ENCODE results near the gene CPNE6.

DNA sequence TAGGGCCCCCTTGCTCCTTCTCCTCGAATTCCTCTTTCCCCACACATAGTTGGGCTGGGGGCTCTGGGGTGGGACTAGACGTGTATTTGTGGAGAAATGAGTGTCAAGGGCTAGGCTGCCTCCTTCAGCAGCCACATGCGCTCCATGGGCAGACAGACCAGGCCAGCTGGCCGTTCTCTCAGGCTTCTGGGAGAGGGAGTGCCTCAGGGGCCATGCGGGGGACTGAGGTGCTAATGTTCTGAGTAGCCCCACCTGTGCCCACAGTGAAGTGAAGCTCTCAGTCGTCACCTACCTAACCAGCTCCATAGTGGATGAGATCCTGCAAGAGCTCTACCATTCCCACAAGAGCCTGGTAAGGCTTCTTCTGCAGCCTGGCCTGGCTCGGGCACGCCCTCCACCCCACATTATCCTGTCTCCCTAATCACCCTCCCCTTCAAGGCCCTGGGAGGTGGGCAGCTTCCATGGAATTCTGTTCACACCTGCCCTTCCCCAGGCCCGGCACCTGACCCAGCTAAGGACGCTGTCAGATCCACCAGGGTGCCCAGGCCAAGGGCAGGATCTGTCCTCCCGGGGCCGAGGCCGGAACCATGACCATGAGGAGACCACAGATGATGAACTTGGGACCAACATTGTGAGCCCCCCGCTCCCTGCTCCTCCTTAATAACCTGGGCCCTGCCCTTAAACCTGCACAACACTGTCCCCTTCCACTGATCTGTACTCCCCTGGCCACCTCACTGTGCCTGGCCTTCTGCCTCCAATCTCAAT lies 9.0 kb upstream of the CPNE6 start:
- TF ChIP-seq OSR1 (CRISPR knock-in tag; IDR thresholded peaks at IDR 0.05), result no peak
- no peak for TF ChIP-seq ARNTL (CRISPR knock-in tag; IDR thresholded peaks at IDR 0.05; ENCODE audit: borderline replicate concordance, low read depth)
- TF ChIP-seq TSHZ2 (CRISPR knock-in tag; IDR thresholded peaks at IDR 0.05), result no peak
- no peak for TF ChIP-seq ZFP30 (CRISPR knock-in tag; IDR thresholded peaks at IDR 0.05)
- TF ChIP-seq BACH2 (CRISPR knock-in tag; IDR thresholded peaks at IDR 0.05; ENCODE audit: borderline replicate concordance), result no peak
- TF ChIP-seq PATZ1 (CRISPR knock-in tag; IDR thresholded peaks at IDR 0.05; ENCODE audit: borderline replicate concordance), result no peak
- no peak for TF ChIP-seq ZFP3 (CRISPR knock-in tag; IDR thresholded peaks at IDR 0.05)
- TF ChIP-seq, protein P1, sequence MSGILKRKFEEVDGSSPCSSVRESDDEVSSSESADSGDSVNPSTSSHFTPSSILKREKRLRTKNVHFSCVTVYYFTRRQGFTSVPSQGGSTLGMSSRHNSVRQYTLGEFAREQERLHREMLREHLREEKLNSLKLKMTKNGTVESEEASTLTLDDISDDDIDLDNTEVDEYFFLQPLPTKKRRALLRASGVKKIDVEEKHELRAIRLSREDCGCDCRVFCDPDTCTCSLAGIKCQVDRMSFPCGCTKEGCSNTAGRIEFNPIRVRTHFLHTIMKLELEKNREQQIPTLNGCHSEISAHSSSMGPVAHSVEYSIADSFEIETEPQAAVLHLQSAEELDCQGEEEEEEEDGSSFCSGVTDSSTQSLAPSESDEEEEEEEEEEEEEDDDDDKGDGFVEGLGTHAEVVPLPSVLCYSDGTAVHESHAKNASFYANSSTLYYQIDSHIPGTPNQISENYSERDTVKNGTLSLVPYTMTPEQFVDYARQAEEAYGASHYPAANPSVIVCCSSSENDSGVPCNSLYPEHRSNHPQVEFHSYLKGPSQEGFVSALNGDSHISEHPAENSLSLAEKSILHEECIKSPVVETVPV (CRISPR knock-in tag; IDR thresholded peaks at IDR 0.05), result no peak
- TF ChIP-seq CSDC2 (CRISPR knock-in tag; IDR thresholded peaks at IDR 0.05), result no peak
- TF ChIP-seq RARB (CRISPR knock-in tag; IDR thresholded peaks at IDR 0.05), result no peak
- no peak for TF ChIP-seq TCF4 (CRISPR knock-in tag; IDR thresholded peaks at IDR 0.05; ENCODE audit: borderline replicate concordance)
- TF ChIP-seq, protein P2, sequence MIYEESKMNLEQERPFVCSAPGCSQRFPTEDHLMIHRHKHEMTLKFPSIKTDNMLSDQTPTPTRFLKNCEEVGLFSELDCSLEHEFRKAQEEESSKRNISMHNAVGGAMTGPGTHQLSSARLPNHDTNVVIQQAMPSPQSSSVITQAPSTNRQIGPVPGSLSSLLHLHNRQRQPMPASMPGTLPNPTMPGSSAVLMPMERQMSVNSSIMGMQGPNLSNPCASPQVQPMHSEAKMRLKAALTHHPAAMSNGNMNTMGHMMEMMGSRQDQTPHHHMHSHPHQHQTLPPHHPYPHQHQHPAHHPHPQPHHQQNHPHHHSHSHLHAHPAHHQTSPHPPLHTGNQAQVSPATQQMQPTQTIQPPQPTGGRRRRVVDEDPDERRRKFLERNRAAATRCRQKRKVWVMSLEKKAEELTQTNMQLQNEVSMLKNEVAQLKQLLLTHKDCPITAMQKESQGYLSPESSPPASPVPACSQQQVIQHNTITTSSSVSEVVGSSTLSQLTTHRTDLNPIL (CRISPR knock-in tag; IDR thresholded peaks at IDR 0.05; ENCODE audit: low read depth), result no peak

All from SK-N-SH treated with all-trans-retinoic acid at 6 μM for 48 hours (cell line).